Measurements from ENCODE around the gene NTRK2. TPM values are rescaled to one million over a fixed set of nuclear protein-coding genes. Genes with fewer than 3 reads are reported as not detected.

Gene NTRK2
- total RNA-seq, 1 donor from 2014 or later = 0.02 TPM

DNA sequence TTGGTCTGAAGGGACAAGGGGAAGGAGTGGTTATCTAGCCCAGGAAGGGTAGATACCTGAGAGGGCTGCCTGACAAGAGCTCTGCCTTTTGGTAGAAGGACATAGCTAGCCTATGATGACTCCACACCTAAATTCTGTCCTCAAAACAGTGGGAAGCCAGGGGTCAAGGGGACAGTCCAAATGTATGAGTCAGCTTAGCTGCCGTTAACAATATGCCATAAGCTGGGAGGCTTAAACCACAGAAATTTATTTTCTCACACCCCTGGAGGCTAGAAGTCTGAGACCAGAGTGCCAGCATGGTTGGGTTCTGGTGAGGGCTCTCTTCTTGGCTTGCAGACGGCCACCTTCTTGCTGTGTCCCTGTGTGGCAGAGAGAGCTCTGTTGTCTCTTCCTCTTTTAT lies 306.4 kb downstream of the NTRK2 start:
- DNase-seq (ENCODE audit: low spot score) = no peak
- H3K27ac ChIP-seq = no peak overlapping the region
- no peaks in the 10 kb centered on the region for H3K4me1 ChIP-seq
- H4K20me1 ChIP-seq (ENCODE audit: low read depth) = no peaks in the 10 kb centered on the region
- no peak overlapping the region for H3K4me3 ChIP-seq
- H3K27ac Mint-ChIP-seq = peak overlapping the region; percentile 44
- no peak for TF ChIP-seq EZH2phosphoT487 (IDR thresholded peaks at IDR 0.05)
- no peak for TF ChIP-seq EZH2 (IDR thresholded peaks at IDR 0.05)
- TF ChIP-seq, protein P1, sequence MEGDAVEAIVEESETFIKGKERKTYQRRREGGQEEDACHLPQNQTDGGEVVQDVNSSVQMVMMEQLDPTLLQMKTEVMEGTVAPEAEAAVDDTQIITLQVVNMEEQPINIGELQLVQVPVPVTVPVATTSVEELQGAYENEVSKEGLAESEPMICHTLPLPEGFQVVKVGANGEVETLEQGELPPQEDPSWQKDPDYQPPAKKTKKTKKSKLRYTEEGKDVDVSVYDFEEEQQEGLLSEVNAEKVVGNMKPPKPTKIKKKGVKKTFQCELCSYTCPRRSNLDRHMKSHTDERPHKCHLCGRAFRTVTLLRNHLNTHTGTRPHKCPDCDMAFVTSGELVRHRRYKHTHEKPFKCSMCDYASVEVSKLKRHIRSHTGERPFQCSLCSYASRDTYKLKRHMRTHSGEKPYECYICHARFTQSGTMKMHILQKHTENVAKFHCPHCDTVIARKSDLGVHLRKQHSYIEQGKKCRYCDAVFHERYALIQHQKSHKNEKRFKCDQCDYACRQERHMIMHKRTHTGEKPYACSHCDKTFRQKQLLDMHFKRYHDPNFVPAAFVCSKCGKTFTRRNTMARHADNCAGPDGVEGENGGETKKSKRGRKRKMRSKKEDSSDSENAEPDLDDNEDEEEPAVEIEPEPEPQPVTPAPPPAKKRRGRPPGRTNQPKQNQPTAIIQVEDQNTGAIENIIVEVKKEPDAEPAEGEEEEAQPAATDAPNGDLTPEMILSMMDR (IDR thresholded peaks at IDR 0.05) = no peak
- H2AFZ ChIP-seq (replicated peaks) = no peak overlapping the region
- no peaks in the 10 kb centered on the region for H3K9me3 ChIP-seq (ENCODE audit: low read depth)
- H3K27me3 Mint-ChIP-seq (ENCODE audit: insufficient read depth, low read depth) = peaks cover 4% of the 10 kb centered on the region
- H3K36me3 ChIP-seq = no peaks in the 10 kb centered on the region
- no peak overlapping the region for H3K9ac ChIP-seq
- H3K4me2 ChIP-seq = no peak overlapping the region
- no peaks in the 10 kb centered on the region for H3K79me2 ChIP-seq (ENCODE audit: low read depth)
- H3F3A ChIP-seq (ENCODE audit: low read depth) = no peaks in the 10 kb centered on the region
- no peaks in the 10 kb centered on the region for H3K27me3 ChIP-seq
- H3K36me3 Mint-ChIP-seq = no peaks in the 10 kb centered on the region
- H3K4me1 Mint-ChIP-seq = peaks cover 22% of the 10 kb centered on the region
- H3K4me3 Mint-ChIP-seq = no peak overlapping the region
- H3K9me3 Mint-ChIP-seq = no peaks in the 10 kb centered on the region

DNA sequence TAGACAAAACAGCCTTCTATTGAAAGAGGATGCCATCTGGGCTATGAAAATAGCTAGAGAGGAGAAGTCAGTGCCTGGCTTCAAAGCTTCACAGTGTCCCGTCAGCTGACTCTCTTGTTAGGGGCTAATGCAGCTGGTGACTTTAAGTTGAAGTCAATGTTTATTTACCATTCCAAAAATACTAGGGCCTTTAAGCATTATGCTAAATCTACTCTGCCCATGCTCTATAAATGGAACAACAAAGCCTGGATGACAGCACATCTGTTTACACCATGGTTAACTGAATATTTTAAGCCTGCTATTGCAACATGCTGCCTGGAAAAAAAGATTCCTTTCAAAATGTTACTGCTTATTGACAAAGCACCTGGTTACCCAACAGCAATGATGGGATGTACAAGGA lies 309.1 kb downstream of the NTRK2 start:
- Histone ChIP-seq H3K27me3 (no peaks in the 10 kb centered on the region), H3K4me1 (no peaks in the 10 kb centered on the region), H3K27ac (no peak overlapping the region), H4K20me1 (ENCODE audit: low read depth) (no peaks in the 10 kb centered on the region), H3K79me2 (ENCODE audit: low read depth) (no peaks in the 10 kb centered on the region), H3K4me2 (no peak overlapping the region), H3K4me3 (no peak overlapping the region), H3F3A (ENCODE audit: low read depth) (no peaks in the 10 kb centered on the region), H3K9ac (no peak overlapping the region), H3K36me3 (no peaks in the 10 kb centered on the region), H2AFZ (replicated peaks) (no peak overlapping the region), H3K9me3 (ENCODE audit: low read depth) (no peaks in the 10 kb centered on the region)
- TF ChIP-seq EZH2 (IDR thresholded peaks at IDR 0.05) (no peak), EZH2phosphoT487 (IDR thresholded peaks at IDR 0.05) (no peak)
- TF ChIP-seq, protein P1 (IDR thresholded peaks at IDR 0.05) = no peak
- Mint-ChIP-seq H3K36me3 (no peaks in the 10 kb centered on the region), H3K27me3 (ENCODE audit: insufficient read depth, low read depth) (peaks cover 4% of the 10 kb centered on the region), H3K4me1 (peaks cover 22% of the 10 kb centered on the region), H3K4me3 (no peak overlapping the region), H3K9me3 (no peaks in the 10 kb centered on the region), H3K27ac (no peak overlapping the region)
- no peak for DNase-seq (ENCODE audit: low spot score)

DNA sequence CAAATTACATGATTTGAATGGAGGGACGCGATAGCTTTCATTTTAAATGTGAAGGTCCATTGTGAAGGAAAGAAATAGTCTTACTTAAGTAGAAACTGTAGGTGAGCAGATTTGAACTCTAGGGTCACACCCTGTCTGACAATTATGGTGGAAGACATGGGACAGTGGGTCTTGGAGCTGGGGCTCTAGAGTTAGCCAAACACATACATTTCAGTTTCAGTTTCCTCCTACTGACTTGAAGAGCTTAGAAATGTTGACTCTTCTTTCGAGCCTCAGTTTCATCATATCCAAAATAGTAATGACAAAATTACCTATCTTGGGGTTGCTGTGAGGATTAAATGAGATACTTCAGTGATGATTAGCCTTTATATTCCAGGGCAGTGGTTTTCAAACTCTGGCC lies 314.2 kb downstream of the NTRK2 start:
- no peak overlapping the region for H3K9ac ChIP-seq
- no peaks in the 10 kb centered on the region for H3K27me3 ChIP-seq
- H3K4me1 Mint-ChIP-seq = peaks cover 6% of the 10 kb centered on the region
- H3K27ac Mint-ChIP-seq = no peak overlapping the region
- H3K4me1 ChIP-seq = no peaks in the 10 kb centered on the region
- peaks cover 2% of the 10 kb centered on the region for H3K27me3 Mint-ChIP-seq (ENCODE audit: insufficient read depth, low read depth)
- H3K36me3 Mint-ChIP-seq = no peaks in the 10 kb centered on the region
- TF ChIP-seq EZH2phosphoT487 (IDR thresholded peaks at IDR 0.05) (no peak), EZH2 (IDR thresholded peaks at IDR 0.05) (no peak)
- TF ChIP-seq, protein P1 (IDR thresholded peaks at IDR 0.05) = no peak
- no peak overlapping the region for H3K4me2 ChIP-seq
- no peak overlapping the region for H2AFZ ChIP-seq (replicated peaks)
- no peak for DNase-seq (ENCODE audit: low spot score)
- H3K4me3 Mint-ChIP-seq = no peak overlapping the region
- no peak overlapping the region for H3K27ac ChIP-seq
- H3K4me3 ChIP-seq = no peak overlapping the region
- H3K79me2 ChIP-seq (ENCODE audit: low read depth) = no peaks in the 10 kb centered on the region
- H3K36me3 ChIP-seq = no peaks in the 10 kb centered on the region
- H3K9me3 Mint-ChIP-seq = no peaks in the 10 kb centered on the region
- H4K20me1 ChIP-seq (ENCODE audit: low read depth) = no peaks in the 10 kb centered on the region
- H3F3A ChIP-seq (ENCODE audit: low read depth) = no peaks in the 10 kb centered on the region
- no peaks in the 10 kb centered on the region for H3K9me3 ChIP-seq (ENCODE audit: low read depth)

Measured in neural progenitor cell (in vitro differentiated cells).